NOMO-1 (cell line): ENCODE results near the gene CA9.

Experiments used
- DNase-seq, 2 experiments: peaks; one replicate each; lab custom pipeline; 2025; ENCODE audit not compliant: unreplicated experiment in 2 of 2; lab: John Stamatoyannopoulos, UW

Gene CA9

DNA sequence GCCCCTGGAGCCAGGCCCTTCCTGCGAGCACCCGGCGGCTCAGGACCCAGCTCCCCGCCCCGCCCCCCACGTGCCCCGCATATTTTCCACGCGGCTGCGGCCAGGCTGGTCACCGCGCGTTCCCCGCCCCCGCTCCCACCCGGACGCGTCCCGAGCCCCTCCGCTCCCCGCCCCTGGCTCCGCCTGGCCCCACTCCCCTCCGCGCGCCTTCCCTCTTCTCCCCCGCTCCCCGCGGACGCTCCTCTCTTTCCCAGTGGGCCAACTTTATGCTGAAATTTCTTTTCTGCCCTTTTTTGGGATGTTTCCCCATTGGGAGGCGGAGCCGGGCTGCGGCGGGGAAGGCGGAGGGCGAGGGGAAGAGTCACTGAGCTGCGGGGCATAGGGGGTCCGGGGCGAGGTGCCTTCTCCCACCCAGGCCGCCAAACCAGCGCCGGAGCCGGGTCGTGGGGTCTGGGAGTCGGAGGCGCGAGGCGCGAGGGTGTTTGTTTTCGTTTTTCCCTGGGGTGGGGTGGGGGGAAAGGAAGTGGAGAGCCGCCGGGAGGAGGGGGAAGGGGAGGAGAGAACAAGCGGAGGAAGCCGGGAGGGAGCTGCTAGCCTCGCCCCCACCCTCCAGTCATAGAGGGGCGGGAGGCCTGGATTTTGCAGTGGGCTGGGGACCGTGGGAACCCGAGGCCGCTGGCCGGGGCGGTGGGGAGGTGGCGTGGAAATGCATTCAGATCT lies 17.0 kb downstream of the CA9 start:
- peak; percentile 34 to 47 for DNase-seq

- DNase-seq: peak; percentile 45 to 47
Observed at GRCh38 chr9:35691334-35691650, 17.6 kb downstream of the CA9 start.

DNA sequence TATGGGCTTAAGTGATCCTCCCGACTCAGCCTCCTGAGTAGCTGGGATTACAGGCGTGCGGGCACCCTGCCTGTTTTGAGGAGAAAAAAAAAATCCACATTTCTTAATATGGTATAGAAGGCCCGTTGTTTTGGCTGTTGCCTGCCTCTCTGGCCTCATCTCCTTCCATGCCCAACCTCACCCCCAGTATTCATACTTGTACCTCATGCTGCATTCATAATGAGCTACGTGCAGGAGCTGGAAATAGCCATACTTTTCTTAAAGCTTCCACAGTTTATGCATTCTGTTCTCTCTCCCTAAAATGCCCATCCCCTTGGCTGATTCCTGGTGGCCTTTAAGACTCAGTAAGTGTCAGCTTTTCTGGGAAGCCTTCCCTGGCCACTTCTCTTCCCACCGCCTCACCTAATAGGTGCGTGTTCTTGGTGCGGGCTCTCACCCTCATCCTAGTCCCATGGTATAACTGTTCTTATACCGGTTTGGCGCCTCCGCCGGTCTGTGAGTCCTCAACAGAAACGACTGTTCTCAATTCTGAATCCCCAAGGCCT lies 18.1 kb downstream of the CA9 start:
- no peak for DNase-seq

GRCh38 chr9:35695943-35696401 lies 22.2 kb downstream of the CA9 start:
- DNase-seq: no peak

DNA sequence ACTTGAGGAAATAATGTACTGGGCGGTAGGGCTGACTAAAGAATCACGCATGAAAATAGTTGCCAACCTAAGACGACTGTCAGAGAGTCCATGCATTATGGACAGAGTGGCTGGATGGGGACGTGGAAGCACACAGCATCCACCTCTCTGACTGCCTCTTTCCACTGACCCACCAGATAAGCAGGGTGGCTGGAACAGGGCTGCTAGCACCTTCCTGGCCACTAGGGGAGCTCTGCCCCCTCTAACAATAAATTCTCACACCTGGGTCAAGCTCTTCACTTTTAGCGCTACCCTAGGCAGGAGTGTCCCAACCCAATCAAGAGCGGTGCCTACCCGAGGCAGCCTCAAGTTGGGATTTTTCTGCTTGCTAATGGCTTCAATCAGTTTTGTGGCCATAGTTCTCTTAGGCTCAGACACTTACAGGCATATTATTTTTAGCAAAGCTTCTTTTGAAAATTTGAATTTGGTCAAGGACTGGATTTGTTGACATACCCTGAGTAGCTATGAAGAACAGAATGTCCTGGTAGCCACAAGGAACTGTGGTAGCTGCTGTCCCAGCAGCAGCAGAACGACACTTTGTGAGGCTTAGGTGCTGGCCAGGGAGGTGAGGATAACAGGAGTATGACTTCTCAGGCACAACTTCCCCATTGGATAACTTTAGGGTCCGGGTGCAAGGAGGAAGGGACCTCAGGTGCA lies 22.9 kb downstream of the CA9 start:
- DNase-seq: peak; percentile 24 to 36

DNA sequence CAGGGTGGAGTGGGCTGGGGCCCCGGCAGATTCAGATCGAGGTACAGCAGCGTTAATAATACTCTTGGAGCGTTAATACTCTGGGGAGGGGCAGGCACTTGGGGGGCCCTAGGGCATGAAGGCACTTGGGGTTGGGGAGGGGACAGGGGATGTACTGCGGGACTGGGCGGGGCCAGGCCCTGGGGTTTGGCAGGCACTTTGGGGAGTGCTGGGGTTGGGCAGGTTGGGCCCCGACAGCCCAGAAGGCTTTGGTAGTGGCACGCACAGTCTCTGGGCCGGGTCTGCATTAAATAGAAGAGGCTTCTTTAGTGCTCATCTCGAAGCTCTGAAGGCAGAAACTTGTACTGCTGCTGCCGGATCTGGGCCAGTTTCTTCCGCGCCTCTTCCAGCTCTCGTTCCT lies 23.8 kb downstream of the CA9 start:
- no peak for DNase-seq

- DNase-seq: no peak
Observed at GRCh38 chr9:35698231-35698630, 24.5 kb downstream of the CA9 start.

DNA sequence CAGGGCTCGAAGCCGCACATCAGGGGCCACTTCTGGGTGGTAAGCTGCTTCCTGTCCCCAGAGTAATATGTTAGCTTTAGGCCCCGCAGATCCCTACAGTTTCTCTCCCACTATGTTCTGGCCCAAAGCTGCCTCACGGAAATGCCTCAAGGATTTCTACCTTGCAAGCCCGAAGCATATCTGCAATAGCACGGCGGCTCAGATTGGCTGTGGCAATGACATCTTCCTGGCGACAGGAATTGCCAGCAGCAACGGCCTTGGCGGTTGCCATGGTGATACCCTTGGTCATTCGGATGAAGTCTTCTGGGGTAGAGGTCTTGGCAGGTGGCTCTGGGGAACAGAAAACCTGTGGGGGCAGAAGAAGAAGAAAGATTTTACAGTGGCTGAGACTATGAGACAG lies 26.3 kb downstream of the CA9 start:
- no peak for DNase-seq

DNA sequence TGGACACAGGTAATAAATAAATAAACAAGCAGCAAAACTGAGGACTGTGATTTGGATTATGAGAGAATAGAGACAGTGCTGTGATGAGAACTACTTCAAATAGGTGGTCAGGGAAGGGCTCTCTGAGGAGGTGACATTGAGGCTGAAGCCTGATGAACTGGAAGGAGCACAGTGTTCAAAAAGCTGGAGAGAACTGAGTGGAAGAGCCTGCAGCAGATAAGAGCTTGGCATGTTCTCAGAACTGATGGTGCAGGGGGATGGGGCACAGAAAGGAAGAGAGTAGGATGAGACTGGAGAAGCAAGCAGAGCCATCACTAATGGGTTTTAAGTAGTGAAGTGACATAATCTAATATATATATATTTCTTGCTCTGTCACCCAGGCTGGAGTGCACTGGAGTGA lies 27.2 kb downstream of the CA9 start:
- no peak for DNase-seq

GRCh38 chr9:35702696-35703095 lies 29.0 kb downstream of the CA9 start:
- no peak for DNase-seq

DNA sequence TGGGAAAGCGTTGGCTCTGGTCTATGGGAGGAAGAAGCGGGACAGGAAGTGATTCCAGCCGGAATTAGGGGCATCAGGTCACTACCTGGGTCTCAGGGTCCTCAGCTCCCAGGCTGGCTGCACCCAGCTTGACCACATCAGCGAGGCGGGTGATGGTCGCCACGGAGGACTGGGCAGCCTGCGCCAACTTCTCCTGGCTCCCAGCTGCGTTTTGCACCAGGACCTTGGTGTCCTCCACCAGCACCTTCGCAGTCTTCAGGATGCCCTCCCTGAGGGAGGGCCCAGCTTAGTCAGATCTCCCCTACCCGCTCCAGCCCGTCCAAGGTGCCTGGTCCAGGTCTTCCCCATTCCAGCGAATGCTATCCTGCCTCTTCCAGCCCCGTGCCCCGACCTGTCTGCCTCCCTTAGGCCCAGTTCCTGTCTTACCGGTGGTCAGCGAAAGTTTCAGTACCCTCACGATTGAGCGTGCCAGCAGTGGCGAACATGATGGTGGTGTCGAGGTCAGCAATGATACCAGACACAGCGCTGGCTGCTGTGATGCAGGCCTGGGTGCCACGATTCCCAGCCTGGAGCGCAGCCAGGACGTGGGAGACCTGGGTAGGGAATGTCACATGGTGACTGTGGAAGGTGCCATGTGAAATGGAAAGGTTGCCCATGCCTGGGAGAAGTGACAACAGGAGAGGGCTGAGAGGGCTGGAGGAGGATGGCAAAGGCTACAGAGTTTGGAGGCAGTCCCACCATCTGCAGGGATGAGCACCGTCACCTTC lies 30.4 kb downstream of the CA9 start:
- no peak for DNase-seq

GRCh38 chr9:35705372-35705771 lies 31.6 kb downstream of the CA9 start:
- DNase-seq: no peak

DNA sequence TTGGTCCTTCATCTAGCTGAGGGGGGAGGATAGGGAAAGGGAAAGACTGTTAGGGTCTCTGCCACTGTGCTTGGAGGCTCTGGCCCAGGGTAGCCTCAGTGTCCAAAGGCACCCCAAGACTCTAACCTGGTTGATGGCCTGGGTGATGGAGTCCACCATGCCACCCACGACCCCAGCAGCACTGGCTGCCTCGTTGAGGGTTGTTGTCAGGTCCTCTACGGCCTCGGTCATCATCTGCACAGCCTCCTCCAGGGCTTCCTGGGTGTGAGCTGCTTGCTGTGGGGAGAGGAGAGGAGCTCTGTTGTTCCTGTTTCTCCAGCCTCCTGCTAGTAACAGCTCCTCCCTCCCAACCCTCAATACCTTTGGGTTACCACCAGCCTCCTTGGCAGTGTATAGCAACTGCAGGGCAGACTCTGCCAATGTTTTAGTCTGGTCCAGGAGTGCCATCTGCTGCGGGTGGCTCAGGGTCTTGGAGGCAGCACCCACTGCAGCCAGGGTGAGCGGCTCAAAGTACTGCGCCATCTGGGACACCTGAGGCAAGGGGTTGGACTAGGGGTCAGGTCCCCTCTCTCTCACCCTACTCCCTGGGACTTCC lies 32.2 kb downstream of the CA9 start:
- no peak for DNase-seq

DNA sequence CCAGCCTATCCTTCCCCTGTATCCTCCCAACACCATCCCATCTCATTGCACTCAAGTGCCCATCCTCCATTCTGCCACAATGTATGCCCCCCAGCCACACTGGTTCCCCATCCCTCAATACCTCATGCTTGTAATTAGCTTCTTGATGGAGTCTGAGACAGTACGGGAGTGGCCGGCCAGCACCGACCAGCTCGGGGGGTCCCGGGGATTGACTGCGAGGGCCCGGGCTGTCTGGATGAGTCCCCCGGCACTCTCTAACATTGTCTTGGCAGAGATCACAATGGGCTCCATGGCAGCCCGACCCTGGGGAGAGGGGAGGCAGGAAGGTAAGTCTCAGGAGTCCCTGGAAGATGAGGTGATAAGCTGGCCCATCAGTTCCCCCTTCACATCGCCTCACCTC lies 33.2 kb downstream of the CA9 start:
- DNase-seq: no peak

- no peak for DNase-seq
Observed at GRCh38 chr9:35708146-35708545, 34.4 kb downstream of the CA9 start.

GRCh38 chr9:35710818-35711500 lies 37.2 kb downstream of the CA9 start:
- no peak for DNase-seq

- DNase-seq: no peak
Observed at GRCh38 chr9:35711501-35712428, 38.0 kb downstream of the CA9 start.

GRCh38 chr9:35712762-35713400 lies 39.2 kb downstream of the CA9 start:
- DNase-seq: no peak

DNA sequence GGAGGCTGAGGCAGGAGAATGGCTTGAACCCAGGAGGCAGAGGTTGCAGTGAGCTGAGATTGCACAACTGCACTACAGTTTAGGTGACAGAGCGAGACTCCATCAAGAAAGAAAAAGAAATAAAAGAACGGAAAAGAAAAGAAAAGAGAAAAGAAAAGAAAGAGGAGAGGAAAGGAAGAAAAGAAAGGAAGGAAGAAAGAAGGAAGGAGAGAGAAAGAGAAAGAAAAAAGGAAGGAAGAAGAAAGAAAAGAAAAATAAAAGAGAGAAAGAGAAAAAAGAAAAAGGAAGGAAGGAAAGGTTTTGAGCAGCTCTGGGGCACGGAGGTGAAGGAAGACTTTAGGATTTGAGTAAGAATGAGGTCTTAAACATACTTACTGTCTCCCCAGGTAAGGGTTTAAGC lies 39.9 kb downstream of the CA9 start:
- no peak for DNase-seq
